GM18498 (cell line): ENCODE data around the gene SORCS1.

Source experiments
- ATAC-seq: cut with Tn5 transposase; IDR thresholded peaks from one replicate; pipeline ENCODE4 v1.9.1; 2021; ENCODE audit warnings: mild to moderate bottlenecking, moderate library complexity; ENCODE audit not compliant: unreplicated experiment

Gene SORCS1

DNA sequence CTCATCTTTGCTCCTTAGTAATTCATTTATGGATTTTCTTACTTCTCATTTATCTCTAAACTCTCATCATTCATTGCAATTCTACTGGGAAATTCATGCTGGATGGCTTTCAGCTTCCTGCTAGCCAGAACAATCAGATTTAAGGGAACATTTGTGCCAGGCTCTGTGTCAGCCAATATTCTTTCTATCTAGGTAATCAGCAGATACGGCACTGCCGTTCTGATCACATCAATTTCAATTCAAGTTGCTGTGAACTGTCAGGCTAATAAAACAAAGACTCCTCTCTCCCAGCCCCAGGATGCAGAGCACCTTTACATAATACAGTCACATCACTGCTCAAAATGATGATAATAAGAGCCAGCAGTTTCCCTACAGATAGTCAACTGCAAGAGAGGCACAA, 468.3 kb downstream of the SORCS1 start:
- ATAC-seq: no peak

DNA sequence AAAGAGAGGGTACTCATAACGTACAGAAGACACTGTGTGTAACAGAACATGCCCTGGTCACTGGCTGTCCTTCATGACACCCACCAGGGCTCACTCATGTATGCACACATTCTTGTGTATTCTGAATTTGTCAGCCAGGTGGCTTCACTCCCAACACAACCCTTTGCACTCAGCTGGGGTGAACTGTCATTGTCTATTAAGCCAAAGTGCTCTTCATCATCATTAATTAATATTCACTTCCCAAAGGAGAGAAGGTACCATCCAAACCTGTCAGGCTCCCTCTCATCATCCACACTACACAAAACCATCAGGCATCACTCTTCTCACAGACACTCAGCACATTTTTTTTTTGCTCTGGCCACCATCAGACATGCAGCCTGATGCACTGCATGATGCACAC, 469.8 kb downstream of the SORCS1 start:
- no peak for ATAC-seq

DNA sequence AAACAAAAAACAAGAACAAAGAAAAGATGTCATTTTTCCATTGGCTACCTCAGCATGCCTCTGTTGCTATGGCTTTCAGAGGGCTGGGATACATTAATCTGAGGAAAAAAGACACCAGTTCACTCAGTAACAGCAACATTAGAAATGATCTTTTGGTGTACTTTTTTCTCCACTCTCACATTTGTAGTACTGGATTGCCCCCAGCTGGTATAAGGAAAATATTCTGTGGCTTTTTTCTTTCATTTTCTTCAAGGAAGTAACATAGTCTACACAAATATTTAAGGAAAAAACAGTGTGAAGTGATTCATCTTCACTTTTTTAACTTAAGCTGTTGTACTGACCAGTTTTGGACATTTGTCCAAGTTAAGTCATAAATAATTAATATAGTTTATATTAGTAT, 482.3 kb downstream of the SORCS1 start:
- no peak for ATAC-seq

DNA sequence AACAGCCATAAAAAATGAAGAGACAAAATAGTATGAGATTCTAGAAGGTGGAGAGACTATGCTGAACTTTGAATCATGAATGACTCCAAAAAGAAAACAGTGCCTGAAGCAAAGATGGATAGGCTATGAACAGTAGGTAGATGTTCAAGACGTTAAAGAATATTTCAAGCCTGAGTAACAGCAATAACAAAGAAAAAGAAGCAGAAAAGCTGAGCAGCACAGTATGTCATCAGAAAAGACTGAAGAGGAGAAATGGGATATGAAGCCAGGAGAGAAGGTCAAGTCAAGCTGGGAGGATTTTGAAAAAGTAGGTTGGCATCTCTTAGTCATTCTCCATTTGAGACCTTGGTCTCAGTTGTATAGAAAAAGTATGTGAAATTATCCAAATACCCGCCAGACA, 484.4 kb downstream of the SORCS1 start:
- ATAC-seq: no peak

DNA sequence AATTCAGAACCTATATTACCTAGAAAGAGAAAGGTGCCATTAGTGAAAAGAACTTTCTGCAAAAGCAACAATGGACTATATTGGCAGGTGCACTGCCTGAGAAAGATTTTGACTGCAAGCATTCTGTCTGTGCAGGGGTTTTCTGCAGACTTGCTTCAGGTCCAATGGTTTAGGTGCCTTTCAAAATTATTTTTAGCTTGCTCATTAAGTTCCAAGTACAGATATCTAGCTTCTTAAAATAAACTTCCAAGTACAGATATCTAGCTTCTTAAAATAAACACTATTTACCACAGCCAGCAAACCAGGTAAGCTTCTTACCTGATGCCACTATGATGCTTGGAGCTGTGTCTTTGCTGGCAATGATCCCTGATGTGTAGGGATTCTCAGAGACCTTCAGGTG, 485.2 kb downstream of the SORCS1 start:
- no peak for ATAC-seq

DNA sequence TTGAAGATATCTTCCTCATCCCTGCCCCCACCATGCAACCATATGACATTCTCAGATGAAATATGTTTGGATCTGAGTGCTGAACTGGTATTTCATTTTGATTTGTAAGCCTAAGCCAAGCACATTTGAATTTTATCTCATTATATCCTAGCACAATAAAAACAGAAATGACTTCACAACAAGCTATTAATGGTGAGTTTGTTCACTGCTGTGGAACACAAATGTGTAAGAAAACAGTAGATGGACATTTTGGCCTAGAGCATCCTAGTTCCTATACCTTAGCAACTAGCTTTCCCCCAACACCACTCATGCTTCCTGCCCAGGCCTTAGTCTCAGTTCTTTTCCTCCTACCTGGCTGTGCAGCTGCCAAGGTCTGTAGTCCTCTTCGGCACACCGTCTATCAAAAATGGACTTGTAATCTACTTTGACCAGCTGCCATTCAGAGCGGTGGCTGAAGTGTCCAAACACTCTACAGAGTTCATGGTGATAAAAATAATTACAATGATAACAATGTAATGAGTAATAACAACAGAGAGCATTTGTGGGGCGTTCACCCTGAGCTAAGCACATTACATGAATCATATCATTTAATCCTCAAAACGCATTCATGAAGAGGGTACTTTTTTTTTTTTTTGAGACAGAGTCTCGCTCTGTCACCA, 491.9 kb downstream of the SORCS1 start:
- no peak for ATAC-seq

DNA sequence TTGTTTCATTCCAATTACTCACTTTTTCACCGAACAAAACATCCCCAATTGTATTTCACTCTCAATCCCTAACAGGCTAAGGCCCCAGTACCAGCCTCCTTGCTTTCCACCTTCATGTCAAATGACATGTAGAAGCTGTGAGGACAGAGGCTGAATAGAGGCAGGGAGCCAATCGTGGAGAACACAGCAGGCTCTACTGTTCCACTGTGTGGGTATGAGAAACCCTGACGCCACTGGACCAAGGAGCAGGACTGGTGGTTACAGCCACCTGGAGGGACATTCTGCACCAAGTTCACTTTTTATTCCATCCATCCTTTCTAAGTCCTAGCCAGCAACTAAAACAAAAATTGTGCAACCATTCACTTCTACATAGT, 502.8 kb downstream of the SORCS1 start:
- ATAC-seq: no peak

DNA sequence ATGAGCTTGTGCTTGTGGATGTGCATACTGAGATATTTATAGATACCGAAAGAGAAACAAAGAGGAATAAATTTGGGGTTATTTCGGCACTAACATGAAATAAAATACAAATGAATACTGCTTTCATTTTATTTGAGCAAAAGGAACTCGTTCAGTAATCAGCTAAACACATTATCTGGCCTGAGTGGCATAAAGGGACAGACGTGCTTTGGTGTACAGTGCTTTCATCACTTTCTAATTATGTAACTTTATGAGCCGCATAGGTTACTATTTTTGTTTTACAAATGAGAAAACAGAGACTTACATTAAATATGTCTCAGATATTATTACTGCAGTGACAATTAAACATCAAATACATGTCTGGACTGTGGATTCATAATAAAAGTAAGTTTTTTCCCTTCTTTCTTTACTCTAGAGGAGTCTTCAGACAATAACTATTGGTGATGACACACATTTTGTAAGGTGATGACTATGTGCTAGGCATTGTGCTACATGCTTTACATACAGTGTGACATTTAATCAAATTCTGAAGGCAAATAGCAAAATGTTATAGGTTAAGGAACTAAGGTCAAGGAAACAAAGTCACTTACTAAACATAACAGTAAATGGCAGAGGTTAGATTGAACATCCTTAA, 503.3 kb downstream of the SORCS1 start:
- no peak for ATAC-seq

DNA sequence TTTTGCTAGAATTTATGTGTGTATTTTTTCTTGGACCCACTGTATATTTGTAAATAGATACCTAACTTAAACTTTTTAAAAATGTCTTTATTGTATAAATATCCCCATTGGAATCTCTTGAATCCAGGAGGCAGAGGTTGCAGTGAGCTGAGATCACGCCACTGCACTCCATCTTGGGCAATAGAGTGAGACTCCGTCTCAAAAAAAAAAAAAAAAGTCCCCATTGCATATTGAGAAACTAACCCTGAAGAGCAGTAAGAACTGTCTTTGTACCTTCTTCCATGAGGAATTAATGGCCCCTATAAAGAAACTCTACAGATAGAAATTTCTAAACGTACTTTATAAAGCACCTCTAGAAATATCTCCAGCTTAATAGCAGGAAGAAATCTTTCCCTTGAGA, 504.0 kb downstream of the SORCS1 start:
- no peak for ATAC-seq

DNA sequence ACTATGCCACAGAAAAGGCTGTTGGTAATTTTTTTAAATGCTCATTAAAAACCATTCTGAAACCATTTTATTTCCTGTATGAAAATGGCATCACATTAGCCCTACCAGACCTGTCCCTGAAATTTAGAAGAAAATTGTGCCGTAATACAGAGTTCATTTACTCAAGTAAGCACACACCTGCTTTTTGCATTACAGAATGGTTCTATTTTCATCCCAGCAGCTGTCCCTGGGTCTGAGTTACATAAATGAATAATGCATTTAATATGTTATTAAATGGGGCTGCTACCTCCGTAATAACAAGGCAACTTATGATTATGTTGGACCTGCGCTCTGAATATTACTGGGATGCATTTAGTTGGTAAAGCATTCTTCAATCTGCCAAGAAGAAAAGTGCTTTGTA, 508.9 kb downstream of the SORCS1 start:
- ATAC-seq: no peak

DNA sequence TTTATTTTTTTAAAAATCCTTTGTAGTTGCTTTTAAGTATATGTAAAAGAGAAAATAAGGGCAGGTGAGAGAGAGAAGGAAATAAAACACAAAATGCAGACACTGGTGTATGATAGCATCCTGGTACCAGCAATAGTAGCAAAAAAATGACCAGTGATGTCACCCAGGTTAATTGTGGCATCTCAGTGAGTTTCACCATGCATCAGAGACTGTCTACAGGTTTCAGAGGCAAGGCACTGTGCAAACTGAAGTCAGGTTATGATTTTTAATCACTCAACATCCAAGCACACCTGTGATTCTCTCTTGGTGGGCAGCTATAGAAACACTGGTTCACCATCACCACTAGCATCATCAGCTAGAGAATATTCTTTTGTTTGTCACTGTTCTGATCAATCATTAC, 509.3 kb downstream of the SORCS1 start:
- no peak for ATAC-seq

DNA sequence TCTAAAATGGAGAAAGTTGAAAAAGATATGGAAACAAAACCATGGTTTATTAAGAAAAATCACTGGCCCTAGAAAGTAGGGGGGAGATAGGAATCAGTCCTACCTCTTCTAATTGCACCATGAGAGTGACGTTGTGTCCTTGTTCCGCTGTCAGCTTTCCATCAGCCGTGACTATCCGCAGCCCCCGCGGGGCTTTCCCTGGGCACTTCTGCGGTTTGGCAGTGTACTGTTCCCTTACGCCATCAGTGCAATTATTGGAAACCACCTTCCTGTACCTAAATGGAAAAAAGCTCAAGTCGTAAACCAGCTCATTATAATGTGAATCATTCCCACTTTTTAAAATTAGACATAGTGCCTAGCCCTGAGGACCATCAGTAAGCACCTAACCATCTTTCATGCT, 512.2 kb downstream of the SORCS1 start:
- no peak for ATAC-seq

DNA sequence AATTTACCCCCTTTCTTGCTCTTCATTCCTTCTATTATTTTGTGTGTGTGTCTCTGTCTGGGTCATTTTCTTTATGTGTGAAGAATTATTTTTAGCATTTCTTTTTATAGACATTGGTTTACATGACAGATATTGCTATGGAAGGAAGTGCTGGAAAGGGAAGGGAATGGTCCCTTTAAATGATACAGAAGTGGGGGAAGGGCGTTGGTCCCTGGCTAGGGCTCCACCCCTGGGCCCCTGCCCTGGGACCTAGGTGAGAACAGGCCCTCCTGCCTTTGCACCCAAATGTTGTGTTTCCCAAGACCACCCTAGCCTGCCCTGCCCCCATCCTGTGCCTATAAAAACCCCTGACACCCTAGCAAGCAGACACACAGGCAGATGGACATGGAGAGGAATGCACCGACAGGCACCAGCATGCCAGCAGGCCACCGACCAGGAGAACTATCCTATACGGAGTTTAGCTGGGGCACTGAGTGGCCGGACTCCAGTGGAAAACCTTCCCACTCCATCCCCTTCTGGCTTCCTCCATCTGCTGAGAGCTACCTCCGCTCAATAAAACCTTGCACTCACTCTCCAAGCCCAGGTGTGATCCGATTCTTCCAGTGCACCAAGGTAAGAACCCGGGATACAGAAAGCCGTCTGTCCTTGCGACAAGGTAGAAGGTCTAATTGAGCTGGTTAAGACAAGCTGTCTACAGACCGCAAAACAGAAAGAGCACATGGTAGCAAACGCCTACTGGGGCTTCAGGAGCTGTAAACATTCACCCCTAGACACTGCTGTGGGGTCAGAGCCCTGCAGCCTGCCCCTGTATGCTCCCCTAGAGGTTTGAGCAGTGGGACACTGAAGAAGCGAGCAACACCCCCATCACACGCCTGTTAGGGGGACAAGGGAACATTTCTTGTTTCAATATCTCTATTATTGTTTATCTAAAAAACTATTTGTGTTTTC, 515.7 kb downstream of the SORCS1 start:
- ATAC-seq: no peak

DNA sequence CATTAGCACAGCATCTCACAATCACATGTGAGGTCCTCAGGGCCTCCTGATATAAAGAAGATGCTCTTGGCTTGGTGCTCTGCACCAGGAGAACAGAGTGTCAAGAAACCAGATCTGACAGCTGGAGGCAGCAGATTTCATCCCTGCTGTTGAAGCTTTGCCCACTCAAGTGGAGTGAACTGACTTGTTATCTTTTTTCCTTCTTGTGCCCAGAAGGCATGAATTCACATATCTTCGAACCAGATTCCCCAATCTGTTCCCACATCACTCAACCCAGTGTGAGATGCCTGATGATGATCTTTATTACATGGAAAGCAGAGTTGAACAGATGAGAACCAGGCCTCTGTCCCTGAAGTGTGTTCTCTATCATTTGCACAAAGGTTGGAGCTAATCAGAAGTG, 521.0 kb downstream of the SORCS1 start:
- no peak for ATAC-seq

DNA sequence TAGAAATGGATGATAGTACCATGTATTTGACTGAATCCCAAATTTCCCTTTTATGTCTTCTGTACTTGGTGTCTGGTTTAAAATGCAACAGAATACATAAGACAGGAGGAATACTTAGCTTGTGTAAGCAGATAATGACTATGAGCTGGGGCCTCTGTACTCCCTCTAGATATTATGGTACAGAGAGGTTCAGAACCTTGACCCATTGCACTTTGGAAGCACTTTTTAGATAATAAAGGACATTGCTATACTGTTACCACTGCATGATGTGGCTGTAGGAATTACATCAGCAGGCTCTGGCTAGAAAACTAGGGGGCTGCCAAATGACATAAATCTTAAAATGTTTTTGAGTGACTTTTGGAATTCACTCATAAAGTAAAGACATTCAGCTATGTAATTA, 526.6 kb downstream of the SORCS1 start:
- ATAC-seq: no peak

DNA sequence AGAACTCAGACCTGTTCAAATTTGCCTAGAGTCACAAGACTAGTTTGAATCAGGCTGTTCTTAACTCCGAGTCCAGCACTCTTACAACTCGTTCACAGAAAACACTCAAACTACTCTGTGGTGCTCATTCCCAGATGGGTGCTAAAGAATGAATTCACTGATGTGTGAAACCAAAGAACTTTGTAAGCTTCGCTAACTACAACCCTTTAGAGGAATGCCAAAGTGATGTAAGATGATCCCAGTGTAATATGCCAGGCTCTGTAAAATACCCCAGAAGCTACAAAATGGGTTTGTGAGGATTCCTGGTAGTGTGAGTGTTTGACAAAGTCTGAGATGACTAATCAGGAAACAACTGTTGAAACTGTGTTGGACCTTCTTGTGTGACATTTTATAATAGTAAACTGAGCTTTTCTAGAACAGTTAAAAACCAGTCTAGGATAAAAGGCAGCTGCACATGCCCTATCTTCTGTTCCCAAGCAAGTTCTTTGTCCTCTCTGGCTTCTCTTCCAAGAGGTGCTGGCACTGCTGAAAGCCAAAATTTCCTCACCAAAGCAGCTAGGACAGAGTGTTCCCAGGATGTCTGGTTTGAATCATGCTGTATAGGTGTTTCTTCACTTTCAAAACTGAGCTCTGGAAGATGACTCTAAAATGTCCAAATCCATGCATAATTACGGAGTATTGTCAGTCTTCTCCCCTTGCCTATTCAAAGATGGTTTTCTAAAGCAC, 527.6 kb downstream of the SORCS1 start:
- no peak for ATAC-seq

DNA sequence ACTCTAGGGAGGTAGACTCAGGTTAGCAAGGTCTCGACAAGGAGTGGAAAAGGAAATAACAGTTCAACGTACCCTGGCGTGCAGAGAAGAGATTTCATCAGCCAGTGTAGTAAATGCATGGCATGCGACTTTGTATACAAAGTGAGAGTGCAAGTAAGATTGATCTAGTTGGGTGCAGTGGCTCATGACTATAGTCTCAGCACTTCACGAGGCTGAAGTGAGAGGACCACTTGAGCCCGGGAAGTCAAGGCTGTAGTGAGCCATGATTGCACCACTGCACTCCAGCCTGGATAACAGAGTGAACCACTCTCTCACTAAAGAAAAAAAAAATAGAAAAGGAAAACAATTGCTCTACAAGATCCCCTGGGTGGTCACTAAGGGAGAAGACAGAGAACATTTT, 528.6 kb downstream of the SORCS1 start:
- ATAC-seq: no peak

DNA sequence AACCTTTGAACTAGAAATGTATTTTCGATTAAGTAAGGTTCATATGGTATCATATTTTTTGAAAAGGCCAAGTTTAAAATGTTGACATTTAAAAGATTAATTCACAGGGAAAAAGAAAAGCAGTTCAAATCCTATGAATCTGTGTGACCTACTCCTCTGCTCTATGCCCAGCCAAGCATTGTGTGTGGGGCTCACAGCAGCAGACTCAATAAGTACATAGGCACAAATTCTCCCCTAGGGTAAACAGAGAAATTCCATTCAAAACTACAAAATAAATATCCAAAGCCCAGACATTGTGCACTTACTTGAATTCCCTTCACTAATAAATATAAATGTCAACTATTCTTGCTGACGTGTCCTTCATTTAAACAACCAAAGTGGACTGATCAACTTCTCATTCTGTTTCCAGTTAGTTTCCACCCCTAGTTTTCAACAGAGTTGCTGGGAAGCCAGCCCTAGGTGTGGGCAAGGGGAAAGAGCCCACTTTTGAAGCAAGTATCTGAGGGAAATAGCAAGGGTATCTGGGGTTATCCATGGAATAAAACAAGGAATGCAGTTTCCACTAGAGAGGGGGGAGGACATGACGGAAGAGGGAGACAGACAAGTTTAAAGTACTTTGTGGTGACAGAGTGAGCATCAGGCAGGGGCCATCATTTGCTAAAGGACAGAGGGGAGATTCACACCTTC, 533.3 kb downstream of the SORCS1 start:
- ATAC-seq: no peak

DNA sequence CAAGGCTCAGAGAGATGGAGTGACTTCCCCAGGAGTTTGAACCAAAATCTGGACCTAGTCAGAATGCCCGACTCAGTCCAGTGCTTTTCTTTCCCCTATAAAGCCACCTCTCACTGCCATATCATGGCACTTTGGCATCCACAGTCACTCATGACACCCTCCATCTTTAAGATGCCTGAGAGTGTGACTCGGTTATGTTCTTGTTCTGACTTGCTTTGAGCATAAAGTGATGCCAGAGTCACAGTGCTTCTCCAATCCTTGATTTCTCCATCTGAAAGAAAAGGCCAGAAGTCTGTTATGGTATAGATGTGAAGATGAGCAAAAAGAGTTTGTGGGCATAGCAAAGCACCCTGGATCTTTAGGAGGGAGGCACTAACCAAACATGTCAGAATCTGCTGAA, 538.1 kb downstream of the SORCS1 start:
- no peak for ATAC-seq

DNA sequence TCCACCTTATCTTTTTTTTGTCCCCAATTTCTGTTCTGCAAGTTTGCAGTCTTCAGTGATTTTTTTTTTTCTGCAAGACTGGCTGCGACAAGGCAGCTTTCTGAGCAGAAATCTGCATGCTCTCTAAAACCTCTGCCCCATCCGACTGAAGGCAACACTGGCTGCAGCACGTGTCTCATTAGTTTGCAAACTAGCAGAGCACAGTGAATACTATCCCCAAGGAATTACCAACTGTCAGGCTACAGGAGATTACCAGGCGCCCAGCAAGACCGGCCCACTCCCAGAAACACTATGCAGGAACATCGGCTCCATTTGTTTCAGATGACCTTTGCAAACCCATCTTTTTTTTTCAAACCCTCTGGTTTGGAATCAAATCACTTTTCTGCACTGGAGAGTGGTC, 538.8 kb downstream of the SORCS1 start:
- ATAC-seq: no peak

DNA sequence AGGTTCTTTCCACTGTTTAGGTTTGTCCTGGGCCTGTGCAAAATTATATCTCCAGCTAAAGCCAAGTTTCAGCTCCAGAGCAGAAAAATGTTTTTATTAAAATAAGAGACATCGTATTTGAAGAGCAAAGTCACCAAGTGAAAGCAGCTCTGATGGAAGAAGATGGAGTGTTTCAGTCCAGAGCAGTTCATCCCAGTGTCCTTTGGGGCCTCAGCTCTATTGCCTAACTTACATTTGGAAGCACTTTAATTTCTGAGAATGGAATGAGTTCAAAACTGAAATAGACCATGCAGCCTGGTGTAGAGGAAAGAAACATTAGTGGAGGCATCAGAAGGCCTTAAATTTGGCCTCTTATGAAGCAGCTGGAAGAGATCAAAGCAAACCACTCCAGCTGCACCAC, 545.2 kb downstream of the SORCS1 start:
- no peak for ATAC-seq
